Ammon's horn (tissue), 1 donor: Measurements from ENCODE around the gene CBX5.
"Not testable (repeated sequence)": the region's sequence is repeated elsewhere in the genome, so short reads cannot be mapped to it uniquely, and the experiment has no call there.

ENCODE experiments used
- DNase-seq: peaks from one replicate; pipeline ENCODE4 v3.0.0-alpha.2; 2016; ENCODE audit warnings: low spot score

CBX5 gene

GRCh38 chr12:54294152-54294952, 14.4 kb upstream of the CBX5 start:
- DNase-seq, result peak; percentile 77

- no peak for DNase-seq
Measured at GRCh38 chr12:54292931-54293241, 13.0 kb upstream of the CBX5 start.

- no peak for DNase-seq
Measured at GRCh38 chr12:54292083-54292930, 12.4 kb upstream of the CBX5 start.

- DNase-seq, result no peak
Measured at GRCh38 chr12:54287261-54288157, 7.6 kb upstream of the CBX5 start.

GRCh38 chr12:54286042-54287030, 6.4 kb upstream of the CBX5 start:
- DNase-seq, result no peak

GRCh38 chr12:54285150-54286041, 5.5 kb upstream of the CBX5 start:
- DNase-seq, result no peak

- not testable (repeated sequence) for DNase-seq
Measured at GRCh38 chr12:54284070-54284780, 4.3 kb upstream of the CBX5 start.

GRCh38 chr12:54282949-54283593, 3.1 kb upstream of the CBX5 start:
- DNase-seq, result no peak

GRCh38 chr12:54281694-54282093, 1.8 kb upstream of the CBX5 start:
- not testable (repeated sequence) for DNase-seq

GRCh38 chr12:54281261-54281638, 1.3 kb upstream of the CBX5 start:
- DNase-seq, result not testable (repeated sequence)

- peak; percentile 100 for DNase-seq
Measured at GRCh38 chr12:54280468-54281260, 742 bp upstream of the CBX5 start, which contains the start of gene HNRNPA1. HNRNPA1 (plus strand) TSS chr12:54280726; CDS start chr12:54280808, 82 bp downstream.

- DNase-seq, result no peak
Measured at GRCh38 chr12:54279227-54279631, 693 bp downstream of the CBX5 start.

GRCh38 chr12:54277823-54278276, 2.1 kb downstream of the CBX5 start:
- DNase-seq, result no peak

GRCh38 chr12:54276368-54276767, 3.6 kb downstream of the CBX5 start:
- no peak for DNase-seq

- peak; percentile 57 for DNase-seq
Measured at GRCh38 chr12:54273981-54274380, 5.9 kb downstream of the CBX5 start.

GRCh38 chr12:54272214-54272613, 7.7 kb downstream of the CBX5 start:
- no peak for DNase-seq

- DNase-seq, result no peak
Measured at GRCh38 chr12:54270345-54270744, 9.6 kb downstream of the CBX5 start.

GRCh38 chr12:54266852-54267251, 13.1 kb downstream of the CBX5 start:
- DNase-seq, result no peak
